ENCODE measurements around the gene DLK2. TPM values are rescaled to one million over a fixed set of nuclear protein-coding genes. Genes with fewer than 3 reads are reported as not detected.
"Not testable (repeated sequence)": the region's sequence is repeated elsewhere in the genome, so short reads cannot be mapped to it uniquely, and the experiment has no call there.

Gene DLK2
- total and polyA plus RNA-seq, 2 of the 13 experiments (the other 11 are each of a cell fraction or from before 2014, with no cell fraction given): 1.2 to 3.8 TPM

DNA sequence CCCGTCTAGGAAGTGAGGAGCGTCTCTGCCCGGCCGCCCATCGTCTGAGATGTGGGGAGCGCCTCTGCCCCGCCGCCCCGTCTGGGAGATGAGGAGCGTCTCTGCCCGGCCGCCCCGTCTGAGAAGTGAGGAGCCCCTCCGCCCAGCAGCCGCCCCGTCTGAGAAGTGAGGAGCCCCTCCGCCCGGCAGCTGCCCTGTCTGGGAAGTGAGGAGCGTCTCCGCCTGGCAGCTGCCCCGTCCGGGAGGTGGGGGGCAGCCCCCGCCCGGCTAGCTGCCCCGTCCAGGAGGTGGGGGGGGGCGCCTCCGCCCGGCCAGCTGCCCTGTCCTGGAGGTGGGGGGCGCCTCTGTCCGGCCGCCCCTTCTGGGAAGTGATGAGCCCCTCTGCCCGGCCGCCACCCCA, 30.3 kb downstream of the DLK2 start:
- intact Hi-C loops (cut with micrococcal nuclease; ENCODE audit: unreplicated experiment): loop anchor here (10.0 kb wide), 1 partner anchor 160 kb away; no protein-coding TSS in a partner anchor
- DNase-seq (ENCODE audit: low spot score); H2AFZ ChIP-seq (ENCODE audit: low read length); FAIRE-seq; H3K27ac ChIP-seq (ENCODE audit: extremely low read length, insufficient read depth, low read length); H3K4me3 ChIP-seq (replicated peaks in 1 of 3; ENCODE audit: insufficient read depth in 1 of 3, low read depth in 2 of 3, low read length in 3 of 3); H3K9me3 ChIP-seq (ENCODE audit: low read length); in situ Hi-C loops (cut with HindIII; ENCODE audit: extremely low pct_ligation_motif_present, low pct_unique_long_range_greater_than_20kb); ATAC-seq; CTCF ChIA-PET (ENCODE audit: low intra/inter-chr PET ratio, low total read pairs); H3K9ac ChIP-seq (ENCODE audit: insufficient read depth, low read depth, low read length); BruUV-seq (replicated peaks); H4K20me1 ChIP-seq (ENCODE audit: insufficient read depth, low read length); H3K4me2 ChIP-seq (ENCODE audit: low read depth, low read length); H3K27me3 ChIP-seq (ENCODE audit: control insufficient read depth in 1 of 2, insufficient read depth in 2 of 2, low read length in 2 of 2); H3K36me3 ChIP-seq (replicated peaks in 1 of 2; ENCODE audit: control insufficient read depth in 1 of 2, insufficient read depth in 2 of 2, low read length in 2 of 2): not testable (repeated sequence)
- 90% methylated on average over 13 of the region's 33 CpGs for WGBS (ENCODE audit: low lambda C conversion rate)
- POLR2A ChIA-PET: interaction anchor here (3.4 kb wide), 1 partner anchor 12 kb away, joined by 63 read pairs; no protein-coding TSS in a partner anchor
- H3K4me1 ChIP-seq (ENCODE audit: insufficient read depth, low read length): peaks cover 34% of the 10 kb centered on the region
- H3K79me2 ChIP-seq (ENCODE audit: insufficient read depth, low read length): peaks cover 14% of the 10 kb centered on the region

DNA sequence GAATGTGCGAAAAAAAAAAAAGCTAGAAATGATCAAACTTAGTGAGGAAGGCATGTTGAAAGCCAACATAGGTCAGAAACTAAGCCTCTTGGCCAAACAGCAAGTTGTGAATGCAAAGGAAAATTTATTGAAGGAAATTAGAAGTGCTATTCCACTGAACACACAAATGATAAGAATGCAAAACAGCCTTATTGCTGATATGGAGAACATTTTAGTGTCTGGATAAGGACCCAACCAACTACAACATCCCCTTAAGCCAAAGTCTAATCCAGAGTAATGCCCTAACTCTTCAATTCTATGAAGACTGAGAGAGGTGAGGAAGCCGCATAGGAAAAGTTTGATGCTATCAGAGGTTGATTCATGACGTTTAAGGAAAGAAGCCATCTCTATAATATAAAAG, 33.5 kb downstream of the DLK2 start:
- no peak for TF ChIP-seq ZNF616 (CRISPR knock-in tag; IDR thresholded peaks at IDR 0.05; ENCODE audit: low read depth)
- no peak for TF ChIP-seq KAT7 (CRISPR knock-in tag; IDR thresholded peaks at IDR 0.05; ENCODE audit: borderline replicate concordance)
- no peak for TF ChIP-seq ZFP1 (CRISPR knock-in tag; IDR thresholded peaks at IDR 0.05)
- no peak for TF ChIP-seq ZNF720 (CRISPR knock-in tag; IDR thresholded peaks at IDR 0.05)
- TF ChIP-seq, protein P1, sequence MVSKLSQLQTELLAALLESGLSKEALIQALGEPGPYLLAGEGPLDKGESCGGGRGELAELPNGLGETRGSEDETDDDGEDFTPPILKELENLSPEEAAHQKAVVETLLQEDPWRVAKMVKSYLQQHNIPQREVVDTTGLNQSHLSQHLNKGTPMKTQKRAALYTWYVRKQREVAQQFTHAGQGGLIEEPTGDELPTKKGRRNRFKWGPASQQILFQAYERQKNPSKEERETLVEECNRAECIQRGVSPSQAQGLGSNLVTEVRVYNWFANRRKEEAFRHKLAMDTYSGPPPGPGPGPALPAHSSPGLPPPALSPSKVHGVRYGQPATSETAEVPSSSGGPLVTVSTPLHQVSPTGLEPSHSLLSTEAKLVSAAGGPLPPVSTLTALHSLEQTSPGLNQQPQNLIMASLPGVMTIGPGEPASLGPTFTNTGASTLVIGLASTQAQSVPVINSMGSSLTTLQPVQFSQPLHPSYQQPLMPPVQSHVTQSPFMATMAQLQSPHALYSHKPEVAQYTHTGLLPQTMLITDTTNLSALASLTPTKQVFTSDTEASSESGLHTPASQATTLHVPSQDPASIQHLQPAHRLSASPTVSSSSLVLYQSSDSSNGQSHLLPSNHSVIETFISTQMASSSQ (IDR thresholded peaks at IDR 0.05; ENCODE audit: low read depth): no peak
- TF ChIP-seq, protein P1 (CRISPR knock-in tag; IDR thresholded peaks at IDR 0.05; ENCODE audit: borderline replicate concordance): no peak
- no peak for TF ChIP-seq ZNF549 (CRISPR knock-in tag; IDR thresholded peaks at IDR 0.05)
- TF ChIP-seq ZNF335 (CRISPR knock-in tag; IDR thresholded peaks at IDR 0.05): no peak
- no peak for TF ChIP-seq SIX1 (CRISPR knock-in tag; IDR thresholded peaks at IDR 0.05; ENCODE audit: borderline replicate concordance)
- TF ChIP-seq, protein P2, sequence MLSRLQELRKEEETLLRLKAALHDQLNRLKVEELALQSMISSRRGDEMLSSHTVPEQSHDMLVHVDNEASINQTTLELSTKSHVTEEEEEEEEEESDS (CRISPR knock-in tag; IDR thresholded peaks at IDR 0.05; ENCODE audit: borderline replicate concordance): no peak
- TF ChIP-seq ZNF75D (CRISPR knock-in tag; IDR thresholded peaks at IDR 0.05; ENCODE audit: borderline replicate concordance): no peak
- no peak for TF ChIP-seq ZNF703 (CRISPR knock-in tag; IDR thresholded peaks at IDR 0.05; ENCODE audit: borderline replicate concordance)
- TF ChIP-seq ARNTL (CRISPR knock-in tag; IDR thresholded peaks at IDR 0.05): no peak
- TF ChIP-seq CEBPB (IDR thresholded peaks at IDR 0.05; ENCODE audit: borderline replicate concordance, low read depth, low read length): no peak
- TF ChIP-seq PHF5A (CRISPR knock-in tag; IDR thresholded peaks at IDR 0.05; ENCODE audit: low read depth, unreplicated experiment): no peak
- TF ChIP-seq MTF1 (CRISPR knock-in tag; IDR thresholded peaks at IDR 0.05): no peak
- no peak for TF ChIP-seq ZNF792 (CRISPR knock-in tag; IDR thresholded peaks at IDR 0.05)
- Histone ChIP-seq H3K27me3 (ENCODE audit: control insufficient read depth in 1 of 2, insufficient read depth in 2 of 2, low read length in 2 of 2) (0 out of 5 replicates have a peak, but pooled peaks cover 0 to 3% of the 10 kb centered on the region in 2 experiments), H3K9me3 (ENCODE audit: low read length) (no peaks in the 10 kb centered on the region), H3K4me1 (ENCODE audit: insufficient read depth, low read length) (peaks cover 16% of the 10 kb centered on the region), H3K79me2 (ENCODE audit: insufficient read depth, low read length) (no peaks in the 10 kb centered on the region), H3K27ac (ENCODE audit: extremely low read length, insufficient read depth, low read length) (no peak overlapping the region), H3K4me2 (ENCODE audit: low read depth, low read length) (no peak overlapping the region), H3K9ac (ENCODE audit: insufficient read depth, low read depth, low read length) (no peak overlapping the region), H3K4me3 (replicated peaks in 1 of 3; ENCODE audit: insufficient read depth in 1 of 3, low read depth in 2 of 3, low read length in 3 of 3) (no peak overlapping the region), H2AFZ (ENCODE audit: low read length) (no peak overlapping the region), H4K20me1 (ENCODE audit: insufficient read depth, low read length) (no peaks in the 10 kb centered on the region), H3K36me3 (replicated peaks in 1 of 2; ENCODE audit: control insufficient read depth in 1 of 2, insufficient read depth in 2 of 2, low read length in 2 of 2) (no peaks in the 10 kb centered on the region)
- no peak for DNase-seq (ENCODE audit: low spot score)
- ChIA-PET CTCF (ENCODE audit: low intra/inter-chr PET ratio, low total read pairs) (no interaction called here), POLR2A (no interaction called here)
- intact Hi-C loops (cut with micrococcal nuclease; ENCODE audit: unreplicated experiment): loop anchor here (10.0 kb wide), 1 partner anchor 157 kb away; no protein-coding TSS in a partner anchor
- ATAC-seq: no peak
- in situ Hi-C loops (cut with HindIII; ENCODE audit: extremely low pct_ligation_motif_present, low pct_unique_long_range_greater_than_20kb): no loop called here
- BruUV-seq (replicated peaks): no TSS peak
- 63% methylated on average over 3 of the region's 3 CpGs for WGBS (ENCODE audit: low lambda C conversion rate)
- FAIRE-seq: no peak
